HEK293 (cell line): ENCODE results near the gene MUC22.
"Not testable (repeated sequence)": the region's sequence is repeated elsewhere in the genome, so short reads cannot be mapped to it uniquely, and the experiment has no call there.

ENCODE experiments used
- KLF16 ChIP-seq: fragments of 450-650 bp; formaldehyde crosslinking; IDR thresholded peaks from 2 replicates; pipeline ENCODE4 v1.5.1; 2017; ENCODE audit warnings: missing biosample characterization, missing genetic modification characterization
- RBAK ChIP-seq: fragments of 450-650 bp; formaldehyde crosslinking; IDR thresholded peaks from 2 replicates; pipeline ENCODE4 v1.5.1; 2016; ENCODE audit warnings: missing biosample characterization, missing genetic modification characterization
- SETDB1 ChIP-seq: IDR thresholded peaks from one replicate; pipeline ENCODE4 v1.6.1; 2017; ENCODE audit warnings: mild to moderate bottlenecking, low read length, moderate library complexity, mixed read lengths; ENCODE audit not compliant: insufficient read length
- ZBTB1 ChIP-seq: fragments of 450-650 bp; formaldehyde crosslinking; IDR thresholded peaks from 2 replicates; pipeline ENCODE4 v1.5.1; 2016; ENCODE audit warnings: missing biosample characterization, missing genetic modification characterization
- ZNF121 ChIP-seq: fragments of 450-650 bp; formaldehyde crosslinking; IDR thresholded peaks from 2 replicates; pipeline ENCODE4 v1.5.1; 2016; ENCODE audit warnings: missing biosample characterization, missing genetic modification characterization
- ZNF214 ChIP-seq: fragments of 450-650 bp; formaldehyde crosslinking; IDR thresholded peaks from 2 replicates; pipeline ENCODE4 v1.5.1; 2017; ENCODE audit warnings: missing biosample characterization, mild to moderate bottlenecking, missing genetic modification characterization, borderline replicate concordance
- ZNF549 ChIP-seq: fragments of 450-650 bp; IDR thresholded peaks from 2 replicates; pipeline ENCODE4 v1.5.1; 2018; ENCODE audit warnings: missing biosample characterization, missing genetic modification characterization, mild to moderate bottlenecking, inconsistent platforms, moderate library complexity
- ZNF596 ChIP-seq: fragments of 450-650 bp; IDR thresholded peaks from 2 replicates; pipeline ENCODE4 v1.5.0; 2018; ENCODE audit warnings: missing biosample characterization, mild to moderate bottlenecking, missing genetic modification characterization, moderate library complexity
- ZNF629 ChIP-seq: fragments of 450-650 bp; formaldehyde crosslinking; IDR thresholded peaks from 2 replicates; pipeline ENCODE4 v1.5.1; 2017; ENCODE audit warnings: missing biosample characterization, missing genetic modification characterization
- ZNF792 ChIP-seq: fragments of 450-650 bp; formaldehyde crosslinking; IDR thresholded peaks from 2 replicates; pipeline ENCODE4 v1.5.1; 2016; ENCODE audit warnings: missing biosample characterization, missing genetic modification characterization
- TF ChIP-seq, protein P1 (sequence below): fragments of 450-650 bp; formaldehyde crosslinking; IDR thresholded peaks from 2 replicates; pipeline ENCODE4 v1.5.1; 2016; ENCODE audit warnings: missing biosample characterization, missing genetic modification characterization
- TF ChIP-seq, protein P2 (sequence below): fragments of 450-650 bp; formaldehyde crosslinking; IDR thresholded peaks from 2 replicates; pipeline ENCODE4 v1.5.1; 2016; ENCODE audit warnings: missing biosample characterization, missing genetic modification characterization
- TF ChIP-seq, protein P3 (sequence below): fragments of 450-650 bp; formaldehyde crosslinking; conservative IDR thresholded peaks from 2 replicates; pipeline ENCODE4 v1.5.1; 2016; ENCODE audit warnings: low read depth, missing biosample characterization, missing genetic modification characterization
- TF ChIP-seq, protein P4 (sequence below): fragments of 450-650 bp; formaldehyde crosslinking; IDR thresholded peaks from 2 replicates; pipeline ENCODE4 v1.5.1; 2017; ENCODE audit warnings: missing biosample characterization, missing genetic modification characterization

GRCh38 chr6:31021705-31022531 lies 11.6 kb downstream of the MUC22 start:
- TF ChIP-seq ZBTB1 (tag by site-specific recombination); ZNF792 (tag by site-specific recombination); ZNF549; ZNF214 (tag by site-specific recombination); ZNF596; RBAK (tag by site-specific recombination); SETDB1; KLF16 (tag by site-specific recombination); ZNF121; ZNF629 (tag by site-specific recombination): not testable (repeated sequence)
- TF ChIP-seq, protein P1, sequence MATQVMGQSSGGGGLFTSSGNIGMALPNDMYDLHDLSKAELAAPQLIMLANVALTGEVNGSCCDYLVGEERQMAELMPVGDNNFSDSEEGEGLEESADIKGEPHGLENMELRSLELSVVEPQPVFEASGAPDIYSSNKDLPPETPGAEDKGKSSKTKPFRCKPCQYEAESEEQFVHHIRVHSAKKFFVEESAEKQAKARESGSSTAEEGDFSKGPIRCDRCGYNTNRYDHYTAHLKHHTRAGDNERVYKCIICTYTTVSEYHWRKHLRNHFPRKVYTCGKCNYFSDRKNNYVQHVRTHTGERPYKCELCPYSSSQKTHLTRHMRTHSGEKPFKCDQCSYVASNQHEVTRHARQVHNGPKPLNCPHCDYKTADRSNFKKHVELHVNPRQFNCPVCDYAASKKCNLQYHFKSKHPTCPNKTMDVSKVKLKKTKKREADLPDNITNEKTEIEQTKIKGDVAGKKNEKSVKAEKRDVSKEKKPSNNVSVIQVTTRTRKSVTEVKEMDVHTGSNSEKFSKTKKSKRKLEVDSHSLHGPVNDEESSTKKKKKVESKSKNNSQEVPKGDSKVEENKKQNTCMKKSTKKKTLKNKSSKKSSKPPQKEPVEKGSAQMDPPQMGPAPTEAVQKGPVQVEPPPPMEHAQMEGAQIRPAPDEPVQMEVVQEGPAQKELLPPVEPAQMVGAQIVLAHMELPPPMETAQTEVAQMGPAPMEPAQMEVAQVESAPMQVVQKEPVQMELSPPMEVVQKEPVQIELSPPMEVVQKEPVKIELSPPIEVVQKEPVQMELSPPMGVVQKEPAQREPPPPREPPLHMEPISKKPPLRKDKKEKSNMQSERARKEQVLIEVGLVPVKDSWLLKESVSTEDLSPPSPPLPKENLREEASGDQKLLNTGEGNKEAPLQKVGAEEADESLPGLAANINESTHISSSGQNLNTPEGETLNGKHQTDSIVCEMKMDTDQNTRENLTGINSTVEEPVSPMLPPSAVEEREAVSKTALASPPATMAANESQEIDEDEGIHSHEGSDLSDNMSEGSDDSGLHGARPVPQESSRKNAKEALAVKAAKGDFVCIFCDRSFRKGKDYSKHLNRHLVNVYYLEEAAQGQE (tag by site-specific recombination) = not testable (repeated sequence)
- TF ChIP-seq, protein P2, sequence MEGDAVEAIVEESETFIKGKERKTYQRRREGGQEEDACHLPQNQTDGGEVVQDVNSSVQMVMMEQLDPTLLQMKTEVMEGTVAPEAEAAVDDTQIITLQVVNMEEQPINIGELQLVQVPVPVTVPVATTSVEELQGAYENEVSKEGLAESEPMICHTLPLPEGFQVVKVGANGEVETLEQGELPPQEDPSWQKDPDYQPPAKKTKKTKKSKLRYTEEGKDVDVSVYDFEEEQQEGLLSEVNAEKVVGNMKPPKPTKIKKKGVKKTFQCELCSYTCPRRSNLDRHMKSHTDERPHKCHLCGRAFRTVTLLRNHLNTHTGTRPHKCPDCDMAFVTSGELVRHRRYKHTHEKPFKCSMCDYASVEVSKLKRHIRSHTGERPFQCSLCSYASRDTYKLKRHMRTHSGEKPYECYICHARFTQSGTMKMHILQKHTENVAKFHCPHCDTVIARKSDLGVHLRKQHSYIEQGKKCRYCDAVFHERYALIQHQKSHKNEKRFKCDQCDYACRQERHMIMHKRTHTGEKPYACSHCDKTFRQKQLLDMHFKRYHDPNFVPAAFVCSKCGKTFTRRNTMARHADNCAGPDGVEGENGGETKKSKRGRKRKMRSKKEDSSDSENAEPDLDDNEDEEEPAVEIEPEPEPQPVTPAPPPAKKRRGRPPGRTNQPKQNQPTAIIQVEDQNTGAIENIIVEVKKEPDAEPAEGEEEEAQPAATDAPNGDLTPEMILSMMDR = not testable (repeated sequence)
- TF ChIP-seq, protein P3, sequence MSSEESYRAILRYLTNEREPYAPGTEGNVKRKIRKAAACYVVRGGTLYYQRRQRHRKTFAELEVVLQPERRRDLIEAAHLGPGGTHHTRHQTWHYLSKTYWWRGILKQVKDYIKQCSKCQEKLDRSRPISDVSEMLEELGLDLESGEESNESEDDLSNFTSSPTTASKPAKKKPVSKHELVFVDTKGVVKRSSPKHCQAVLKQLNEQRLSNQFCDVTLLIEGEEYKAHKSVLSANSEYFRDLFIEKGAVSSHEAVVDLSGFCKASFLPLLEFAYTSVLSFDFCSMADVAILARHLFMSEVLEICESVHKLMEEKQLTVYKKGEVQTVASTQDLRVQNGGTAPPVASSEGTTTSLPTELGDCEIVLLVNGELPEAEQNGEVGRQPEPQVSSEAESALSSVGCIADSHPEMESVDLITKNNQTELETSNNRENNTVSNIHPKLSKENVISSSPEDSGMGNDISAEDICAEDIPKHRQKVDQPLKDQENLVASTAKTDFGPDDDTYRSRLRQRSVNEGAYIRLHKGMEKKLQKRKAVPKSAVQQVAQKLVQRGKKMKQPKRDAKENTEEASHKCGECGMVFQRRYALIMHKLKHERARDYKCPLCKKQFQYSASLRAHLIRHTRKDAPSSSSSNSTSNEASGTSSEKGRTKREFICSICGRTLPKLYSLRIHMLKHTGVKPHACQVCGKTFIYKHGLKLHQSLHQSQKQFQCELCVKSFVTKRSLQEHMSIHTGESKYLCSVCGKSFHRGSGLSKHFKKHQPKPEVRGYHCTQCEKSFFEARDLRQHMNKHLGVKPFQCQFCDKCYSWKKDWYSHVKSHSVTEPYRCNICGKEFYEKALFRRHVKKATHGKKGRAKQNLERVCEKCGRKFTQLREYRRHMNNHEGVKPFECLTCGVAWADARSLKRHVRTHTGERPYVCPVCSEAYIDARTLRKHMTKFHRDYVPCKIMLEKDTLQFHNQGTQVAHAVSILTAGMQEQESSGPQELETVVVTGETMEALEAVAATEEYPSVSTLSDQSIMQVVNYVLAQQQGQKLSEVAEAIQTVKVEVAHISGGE = not testable (repeated sequence)
- TF ChIP-seq, protein P4, sequence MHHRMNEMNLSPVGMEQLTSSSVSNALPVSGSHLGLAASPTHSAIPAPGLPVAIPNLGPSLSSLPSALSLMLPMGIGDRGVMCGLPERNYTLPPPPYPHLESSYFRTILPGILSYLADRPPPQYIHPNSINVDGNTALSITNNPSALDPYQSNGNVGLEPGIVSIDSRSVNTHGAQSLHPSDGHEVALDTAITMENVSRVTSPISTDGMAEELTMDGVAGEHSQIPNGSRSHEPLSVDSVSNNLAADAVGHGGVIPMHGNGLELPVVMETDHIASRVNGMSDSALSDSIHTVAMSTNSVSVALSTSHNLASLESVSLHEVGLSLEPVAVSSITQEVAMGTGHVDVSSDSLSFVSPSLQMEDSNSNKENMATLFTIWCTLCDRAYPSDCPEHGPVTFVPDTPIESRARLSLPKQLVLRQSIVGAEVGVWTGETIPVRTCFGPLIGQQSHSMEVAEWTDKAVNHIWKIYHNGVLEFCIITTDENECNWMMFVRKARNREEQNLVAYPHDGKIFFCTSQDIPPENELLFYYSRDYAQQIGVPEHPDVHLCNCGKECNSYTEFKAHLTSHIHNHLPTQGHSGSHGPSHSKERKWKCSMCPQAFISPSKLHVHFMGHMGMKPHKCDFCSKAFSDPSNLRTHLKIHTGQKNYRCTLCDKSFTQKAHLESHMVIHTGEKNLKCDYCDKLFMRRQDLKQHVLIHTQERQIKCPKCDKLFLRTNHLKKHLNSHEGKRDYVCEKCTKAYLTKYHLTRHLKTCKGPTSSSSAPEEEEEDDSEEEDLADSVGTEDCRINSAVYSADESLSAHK (tag by site-specific recombination) = not testable (repeated sequence)
